HepG2 (cell line): ENCODE results near the gene RAB28. TPM values are rescaled to one million over a fixed set of nuclear protein-coding genes. Genes with fewer than 3 reads are reported as not detected.

Source experiments
- ATAC-seq: fragments of 200-7000 bp; cut with Tn5 transposase; 3 replicates; pipeline ENCODE4 v1.9.1; 2020; ENCODE audit warnings: mild to moderate bottlenecking, moderate library complexity
- BruUV-seq: library from RNA; stranded (reverse); fragments of 400-500 nt; replicated peaks from 2 replicates; lab custom pipeline; 2021; lab: Mats Ljungman, UMichigan
- CTCF ChIA-PET: fragments of 300-600 bp; formaldehyde crosslinking; extraction: SDS; loops from one replicate; lab custom pipeline; 2021; ENCODE audit warnings: low total read pairs, inconsistent platforms, low intra/inter-chr PET ratio; lab: Yijun Ruan, JAX
- POLR2A ChIA-PET: fragments of 350-600 bp; sonication (Branson Sonifier 250); formaldehyde crosslinking; loops from one replicate; lab custom pipeline; 2020; ENCODE audit warnings: antibody characterized with exemption, inconsistent platforms; lab: Yijun Ruan, JAX
- DNase-seq: peaks from one replicate; pipeline ENCODE4 v3.0.0-alpha.2; 2015; ENCODE audit warnings: low spot score
- FAIRE-seq: peaks from 3 replicates; lab custom pipeline; 2011; peaks lifted over from hg19 to GRCh38; lab: Jason Lieb, UNC
- H2AFZ ChIP-seq: one replicate; pipeline ENCODE4 v1.6.1; 2011; ENCODE audit warnings: low read length, inconsistent platforms
- H3K27ac ChIP-seq: fragments of 300-600 bp; 3 replicates; pipeline ENCODE4 v1.8.0; 2011; ENCODE audit warnings: mixed run types, mild to moderate bottlenecking, mixed read lengths, low read length, inconsistent platforms; ENCODE audit not compliant: insufficient read depth; ENCODE audit errors: extremely low read length
- H3K27me3 ChIP-seq, 2 experiments: fragments of 200-600 bp in 1 of 2; 2 replicates in 1 of 2; 3 replicates in 1 of 2; pipeline versions ENCODE4 v1.6.0 to v1.8.0; 2011; ENCODE audit warnings: low read length in 2 of 2, mild to moderate bottlenecking in 2 of 2, moderate library complexity in 2 of 2, inconsistent platforms in 1 of 2; ENCODE audit not compliant: insufficient read depth in 2 of 2, control insufficient read depth in 1 of 2
- H3K36me3 ChIP-seq, 2 experiments: fragments of 200-600 bp in 1 of 2; replicated peaks in 1 of 2; 2 replicates in 1 of 2; 3 replicates in 1 of 2; pipeline versions ENCODE4 v1.5.1 to v1.8.0; 2011; ENCODE audit warnings: low read length in 2 of 2, inconsistent platforms in 1 of 2; ENCODE audit not compliant: insufficient read depth in 2 of 2, control insufficient read depth in 1 of 2
- H3K4me1 ChIP-seq: 2 replicates; pipeline ENCODE4 v1.5.1; 2012; ENCODE audit warnings: low read length, inconsistent platforms; ENCODE audit not compliant: insufficient read depth
- H3K4me2 ChIP-seq: 2 replicates; pipeline ENCODE4 v1.6.0; 2011; ENCODE audit warnings: low read depth, low read length, inconsistent platforms
- H3K4me3 ChIP-seq, 3 experiments: fragments of 200-600 bp in 1 of 3; sonication (generic), shearing (Covaris generic) in 1 of 3; replicated peaks in 1 of 3; 2 replicates each; pipeline ENCODE4 v1.5.1; 2011 to 2016; ENCODE audit warnings: low read length in 3 of 3, inconsistent platforms in 2 of 3, low read depth in 2 of 3, mild to moderate bottlenecking in 2 of 3, control low read depth in 1 of 3, mixed read lengths in 1 of 3; ENCODE audit not compliant: insufficient read depth in 1 of 3
- H3K79me2 ChIP-seq: one replicate; pipeline ENCODE4 v1.6.1; 2011; ENCODE audit warnings: low read length, inconsistent platforms; ENCODE audit not compliant: insufficient read depth
- H3K9ac ChIP-seq: 2 replicates; pipeline ENCODE4 v1.6.0; 2011; ENCODE audit warnings: mild to moderate bottlenecking, low read depth, low read length, inconsistent platforms; ENCODE audit not compliant: insufficient read depth
- H3K9me3 ChIP-seq: 2 replicates; pipeline ENCODE4 v1.5.1; 2012; ENCODE audit warnings: mild to moderate bottlenecking, low read length
- H4K20me1 ChIP-seq: 2 replicates; pipeline ENCODE4 v1.6.0; 2011; ENCODE audit warnings: inconsistent platforms, mild to moderate bottlenecking, low read length, moderate library complexity; ENCODE audit not compliant: insufficient read depth
- AKNA ChIP-seq: sonication (generic); formaldehyde crosslinking; IDR thresholded peaks from 2 replicates; pipeline ENCODE4 v1.4.0; 2020; ENCODE audit warnings: missing genetic modification reagents, borderline replicate concordance
- ATF1 ChIP-seq: IDR thresholded peaks from 2 replicates; pipeline ENCODE4 v1.6.1; 2016; ENCODE audit warnings: mild to moderate bottlenecking, control low read depth
- ATF4 ChIP-seq, 2 experiments: fragments of 450-650 bp in 1 of 2; sonication (generic) in 1 of 2; formaldehyde crosslinking; IDR thresholded peaks; 2 replicates each; pipeline versions ENCODE4 v1.5.0 to v1.8.0; 2020 to 2022; ENCODE audit warnings: mild to moderate bottlenecking in 1 of 2, missing genetic modification reagents in 1 of 2
- HCFC1 ChIP-seq: fragments of 150-350 bp; IDR thresholded peaks from 2 replicates; pipeline ENCODE4 v1.6.1; 2014; ENCODE audit warnings: low read depth, low read length
- HNRNPK ChIP-seq: fragments of 200-400 bp; formaldehyde crosslinking; IDR thresholded peaks from 2 replicates; pipeline ENCODE4 v1.6.1; 2018; ENCODE audit warnings: low read length, low read depth, moderate library complexity, mild to moderate bottlenecking; ENCODE audit not compliant: poor library complexity, severe bottlenecking
- KLF15 ChIP-seq: sonication (generic); formaldehyde crosslinking; IDR thresholded peaks from 2 replicates; pipeline ENCODE4 v1.8.1; 2023; ENCODE audit warnings: borderline replicate concordance, mild to moderate bottlenecking, inconsistent platforms, missing genetic modification reagents, mixed read lengths
- MTF2 ChIP-seq: sonication (generic); formaldehyde crosslinking; IDR thresholded peaks from 2 replicates; pipeline ENCODE4 v1.5.0; 2020; ENCODE audit warnings: missing genetic modification reagents, borderline replicate concordance
- RBM39 ChIP-seq: fragments of 200-400 bp; formaldehyde crosslinking; IDR thresholded peaks from one replicate; pipeline ENCODE4 v1.6.1; 2018; ENCODE audit warnings: antibody characterized with exemption, mild to moderate bottlenecking, low read depth, low read length; ENCODE audit not compliant: poor library complexity, severe bottlenecking
- ZBTB8A ChIP-seq: sonication (generic); formaldehyde crosslinking; IDR thresholded peaks from 2 replicates; pipeline ENCODE4 v1.4.0; 2020; ENCODE audit warnings: mild to moderate bottlenecking, low read depth, missing genetic modification reagents, borderline replicate concordance
- ZNF136 ChIP-seq: sonication (generic); formaldehyde crosslinking; IDR thresholded peaks from 2 replicates; pipeline ENCODE4 v1.8.1; 2022; ENCODE audit warnings: low read depth, mild to moderate bottlenecking, moderate library complexity, missing genetic modification reagents
- ZNF331 ChIP-seq: sonication (generic); formaldehyde crosslinking; IDR thresholded peaks from 2 replicates; pipeline ENCODE4 v1.4.0; 2020; ENCODE audit warnings: missing genetic modification reagents
- ZNF484 ChIP-seq: sonication (generic); formaldehyde crosslinking; IDR thresholded peaks from 2 replicates; pipeline ENCODE4 v1.5.1; 2020; ENCODE audit warnings: mild to moderate bottlenecking, low read depth, missing genetic modification reagents, borderline replicate concordance
- ZNF547 ChIP-seq: sonication (generic); formaldehyde crosslinking; IDR thresholded peaks from 2 replicates; pipeline ENCODE4 v1.5.1; 2020; ENCODE audit warnings: mild to moderate bottlenecking, missing genetic modification reagents
- ZNF777 ChIP-seq: sonication (generic); formaldehyde crosslinking; IDR thresholded peaks from 2 replicates; pipeline ENCODE4 v1.4.0; 2020; ENCODE audit warnings: missing genetic modification reagents
- ZNF781 ChIP-seq: sonication (generic); formaldehyde crosslinking; IDR thresholded peaks from 2 replicates; pipeline ENCODE4 v1.5.1; 2020; ENCODE audit warnings: borderline replicate concordance, mild to moderate bottlenecking, missing genetic modification reagents; ENCODE audit errors: not compliant biosample characterization
- WGBS: methylation state at CpG from one replicate; pipeline ENCODE4 v1.1.6; 2017; ENCODE audit warnings: low lambda C conversion rate; 5-methylcytosine and 5-hydroxymethylcytosine counted together
- in situ Hi-C: cut with HindIII; loops from 2 replicates; pipeline ENCODE4 v1.10.0; 2017; ENCODE audit warnings: low pct_unique_long_range_greater_than_20kb; ENCODE audit not compliant: extremely low pct_ligation_motif_present
- intact Hi-C: fragments of 100-400 bp; cut with micrococcal nuclease; formaldehyde crosslinking; loops from one replicate; pipeline ENCODE4 v1.10.0; 2022; ENCODE audit not compliant: unreplicated experiment
- polyA plus RNA-seq, 8 experiments: library from polyadenylated mRNA; depleted of rRNA in 3 of 8; stranded (reverse) in 7 of 8; unstranded in 1 of 8; fragments of >200 nt; fragmentation: Illumina TruSeq in 4 of 8; extraction: Trizol in 4 of 8; gene quantifications; 2 replicates each; pipeline versions ENCODE4 v1.2.1 to v1.2.3, GENCODE V29; 2011 to 2016; ENCODE audit warnings: low read depth in 4 of 8, missing spikeins in 1 of 8, mixed read lengths in 1 of 8; ENCODE audit not compliant: insufficient read depth in 1 of 8
- total RNA-seq, 5 experiments: library from RNA; depleted of rRNA; stranded (reverse); fragments of >200 nt; fragmentation: Illumina TruSeq; extraction: Trizol; gene quantifications; 2 replicates each; pipeline ENCODE4 v1.2.3, GENCODE V29; 2016; ENCODE audit warnings: low read depth in 1 of 5
- TF ChIP-seq, protein P1 (sequence below): sonication (generic); formaldehyde crosslinking; IDR thresholded peaks from 2 replicates; pipeline ENCODE4 v1.5.0; 2020; ENCODE audit warnings: mild to moderate bottlenecking, missing genetic modification reagents, borderline replicate concordance

Gene RAB28
- total and polyA plus RNA-seq, 2 of the 13 experiments (the other 11 are each of a cell fraction or from before 2014, with no cell fraction given) = 11.8 to 18.2 TPM

GRCh38 chr4:13403833-13404232 is 80.3 kb downstream of the RAB28 start:
- ChIA-PET POLR2A (no interaction called here), CTCF (no interaction called here)
- no peak overlapping the region for H3K4me3 ChIP-seq
- H2AFZ ChIP-seq = no peak overlapping the region
- no peaks in the 10 kb centered on the region for H3K27me3 ChIP-seq
- ATAC-seq (no peak), FAIRE-seq (no peak), DNase-seq (no peak)
- WGBS = 100% methylated on average over 2 of the region's 2 CpGs
- H3K27ac ChIP-seq = no peak overlapping the region
- H3K9me3 ChIP-seq = no peaks in the 10 kb centered on the region
- no peak overlapping the region for H3K9ac ChIP-seq
- intact Hi-C loops (no loop called here), in situ Hi-C loops (no loop called here)
- no peaks in the 10 kb centered on the region for H3K4me1 ChIP-seq
- no peaks in the 10 kb centered on the region for H3K36me3 ChIP-seq
- H3K79me2 ChIP-seq = no peaks in the 10 kb centered on the region
- no peak overlapping the region for H3K4me2 ChIP-seq
- no TSS peak for BruUV-seq
- no peaks in the 10 kb centered on the region for H4K20me1 ChIP-seq
- TF ChIP-seq, protein P1, sequence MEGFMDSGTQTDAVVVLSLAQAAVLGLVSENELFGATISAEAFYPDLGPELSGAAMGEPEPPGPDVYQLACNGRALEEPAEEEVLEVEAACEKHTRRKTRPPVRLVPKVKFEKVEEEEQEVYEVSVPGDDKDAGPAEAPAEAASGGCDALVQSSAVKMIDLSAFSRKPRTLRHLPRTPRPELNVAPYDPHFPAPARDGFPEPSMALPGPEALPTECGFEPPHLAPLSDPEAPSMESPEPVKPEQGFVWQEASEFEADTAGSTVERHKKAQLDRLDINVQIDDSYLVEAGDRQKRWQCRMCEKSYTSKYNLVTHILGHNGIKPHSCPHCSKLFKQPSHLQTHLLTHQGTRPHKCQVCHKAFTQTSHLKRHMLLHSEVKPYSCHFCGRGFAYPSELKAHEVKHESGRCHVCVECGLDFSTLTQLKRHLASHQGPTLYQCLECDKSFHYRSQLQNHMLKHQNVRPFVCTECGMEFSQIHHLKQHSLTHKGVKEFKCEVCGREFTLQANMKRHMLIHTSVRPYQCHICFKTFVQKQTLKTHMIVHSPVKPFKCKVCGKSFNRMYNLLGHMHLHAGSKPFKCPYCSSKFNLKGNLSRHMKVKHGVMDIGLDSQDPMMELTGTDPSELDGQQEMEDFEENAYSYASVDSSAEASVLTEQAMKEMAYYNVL (CRISPR knock-in tag) = no peak
- TF ChIP-seq ATF1 (CRISPR knock-in tag) (no peak), ZNF331 (no peak), ZNF781 (no peak), KLF15 (CRISPR knock-in tag) (no peak), ZNF136 (CRISPR knock-in tag) (no peak), AKNA (no peak), MTF2 (CRISPR knock-in tag) (no peak), ATF4 (CRISPR knock-in tag; IDR thresholded peaks at IDR 0.05) (no peak), ZNF484 (CRISPR knock-in tag) (no peak), ZBTB8A (CRISPR knock-in tag) (no peak), HNRNPK (no peak), ZNF777 (CRISPR knock-in tag) (no peak), RBM39 (no peak), HCFC1 (no peak), ZNF547 (CRISPR knock-in tag) (no peak)
